Ascending aorta (tissue), 2 donors: ENCODE measurements around the gene DNAJC3. TPM values are rescaled to one million over a fixed set of nuclear protein-coding genes. Genes with fewer than 3 reads are reported as not detected.
"Not testable (repeated sequence)": the region's sequence is repeated elsewhere in the genome, so short reads cannot be mapped to it uniquely, and the experiment has no call there.

Experiments used
- DNase-seq, 2 donors: peaks; one replicate each; pipeline ENCODE4 v3.0.0-alpha.2; 2019; ENCODE audit warnings: low spot score in 2 of 2
- H3K27ac ChIP-seq, 2 donors: fragments of 200-600 bp; sonication (generic); one replicate each; pipeline ENCODE4 v1.5.1; 2016 to 2017; ENCODE audit warnings: mild to moderate bottlenecking in 1 of 2
- H3K27me3 ChIP-seq: fragments of 200-600 bp; sonication (generic); one replicate; pipeline ENCODE4 v1.5.1; 2017
- H3K36me3 ChIP-seq, 2 donors: fragments of 200-600 bp; sonication (generic); one replicate each; pipeline ENCODE4 v1.5.1; 2016
- H3K4me1 ChIP-seq, 2 donors: fragments of 200-600 bp; sonication (generic); one replicate each; pipeline ENCODE4 v1.5.1; 2016 to 2017; ENCODE audit warnings: mild to moderate bottlenecking in 1 of 2
- H3K4me3 ChIP-seq, 2 donors: fragments of 200-600 bp; sonication (generic); one replicate each; pipeline ENCODE4 v1.5.1; 2016 to 2017; ENCODE audit warnings: mild to moderate bottlenecking in 1 of 2
- H3K9me3 ChIP-seq, 2 donors: fragments of 200-600 bp; sonication (generic); one replicate each; pipeline ENCODE4 v1.5.1; 2016
- CTCF ChIP-seq, 3 experiments: fragments of 200-600 bp in 2 of 3; fragments of 450-650 bp in 1 of 3; sonication (generic) in 2 of 3; IDR thresholded peaks; one replicate each; pipeline ENCODE4 v1.5.1; 2016 to 2019; ENCODE audit warnings: antibody characterized with exemption in 3 of 3, mild to moderate bottlenecking in 1 of 3, moderate library complexity in 1 of 3
- intact Hi-C: fragments of 100-400 bp; cut with DNase I; formaldehyde crosslinking; loops from one replicate; pipeline ENCODE4 v1.15.1; 2023
- total RNA-seq: library from RNA; depleted of rRNA; stranded (reverse); fragments of >200 nt; gene quantifications from one replicate; pipeline ENCODE4 v1.1.0, GENCODE V29; 2016

The DNAJC3 gene
- total RNA-seq, 1 donor from 2014 or later = 44.3 TPM

DNA sequence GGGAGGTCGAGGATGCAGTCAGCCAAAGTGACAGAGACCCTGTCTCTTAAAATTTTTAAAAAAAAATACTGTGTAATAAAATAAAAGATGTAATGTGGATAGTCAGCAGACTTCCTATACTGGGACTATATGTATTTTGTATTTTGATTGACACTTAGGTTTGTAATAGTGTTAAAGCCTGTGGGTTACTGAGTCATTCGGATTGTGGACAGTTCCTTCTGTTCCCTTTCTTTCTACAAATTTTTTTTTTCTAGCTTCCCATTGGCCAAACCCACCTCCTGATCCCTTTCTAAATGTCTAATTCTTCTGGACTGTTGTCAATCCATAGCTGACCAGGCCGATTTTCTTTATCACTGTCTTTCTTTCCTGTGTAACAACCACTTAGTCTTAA, 108.0 kb downstream of the DNAJC3 start:
- H3K4me1 ChIP-seq = peaks cover 5 to 8% of the 10 kb centered on the region in 2 donors
- H3K36me3 ChIP-seq = peaks cover 14 to 42% of the 10 kb centered on the region in 2 donors
- no peak for DNase-seq
- TF ChIP-seq CTCF (IDR thresholded peaks at IDR 0.05) = no peak
- no peaks in the 10 kb centered on the region for H3K9me3 ChIP-seq
- H3K27ac ChIP-seq = peak overlapping the region in 1 of 2 donors; percentile 24
- H3K27me3 ChIP-seq = no peaks in the 10 kb centered on the region
- intact Hi-C loops = no loop called here
- no peak overlapping the region for H3K4me3 ChIP-seq

DNA sequence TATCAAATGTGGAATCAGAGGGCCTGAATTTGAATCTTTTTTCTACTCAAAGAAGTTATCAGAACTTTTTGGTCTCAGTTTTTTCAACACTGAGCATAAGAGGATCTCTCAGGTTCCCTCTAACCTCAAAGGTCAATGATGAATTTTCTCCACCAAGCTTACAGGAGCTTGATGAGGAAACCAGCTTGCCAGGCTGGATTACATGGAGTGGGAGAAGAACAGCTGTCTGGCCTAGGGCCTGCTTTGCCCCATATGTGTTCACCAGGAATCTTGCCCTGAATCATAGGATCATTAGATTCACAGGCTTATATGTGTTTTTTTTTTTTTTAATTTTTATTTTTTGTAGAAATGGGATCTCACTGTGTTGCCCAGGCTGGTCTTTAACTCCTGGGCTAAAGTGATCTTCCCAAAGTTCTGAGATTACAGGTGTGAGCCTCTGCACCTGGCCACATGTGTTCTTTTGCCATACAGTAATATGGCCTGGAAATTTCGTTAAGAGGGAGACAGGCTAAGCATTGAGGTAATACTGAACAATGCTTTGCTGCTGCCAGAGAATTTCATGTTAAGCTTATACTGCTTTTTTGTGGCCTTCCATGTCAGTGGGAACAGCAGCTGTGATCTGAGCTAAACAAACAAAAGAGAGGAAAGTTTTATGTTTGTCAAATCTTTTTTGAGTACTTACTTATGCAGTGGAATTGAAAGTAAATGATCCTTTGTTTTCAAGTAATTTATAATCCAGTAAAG, 110.6 kb downstream of the DNAJC3 start:
- intact Hi-C loops = no loop called here
- no peak for DNase-seq
- H3K4me1 ChIP-seq = peaks cover 5 to 8% of the 10 kb centered on the region in 2 donors
- H3K9me3 ChIP-seq = no peaks in the 10 kb centered on the region
- H3K27ac ChIP-seq = no peak overlapping the region
- peaks cover 38 to 52% of the 10 kb centered on the region in 2 donors for H3K36me3 ChIP-seq
- H3K27me3 ChIP-seq = no peaks in the 10 kb centered on the region
- no peak for TF ChIP-seq CTCF (IDR thresholded peaks at IDR 0.05)
- no peak overlapping the region for H3K4me3 ChIP-seq

DNA sequence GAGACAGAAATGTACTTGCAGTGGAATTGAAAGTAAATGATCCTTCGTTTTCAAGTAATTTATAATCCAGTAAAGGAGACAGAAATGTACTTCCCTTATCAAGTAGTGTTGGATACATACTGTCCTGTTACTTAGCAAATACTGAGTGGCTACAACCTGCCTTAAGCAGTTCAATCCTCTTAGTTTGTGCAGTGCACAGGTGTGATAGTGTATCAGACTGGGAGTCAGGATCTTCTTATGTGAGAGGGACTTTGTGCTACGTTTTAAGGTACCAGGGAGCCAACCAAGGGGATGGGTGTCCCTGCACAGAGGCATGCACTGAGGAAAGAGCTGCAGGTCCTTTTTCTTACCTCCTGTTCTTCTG, 111.1 kb downstream of the DNAJC3 start:
- Histone ChIP-seq H3K4me3 (no peak overlapping the region), H3K4me1 (peaks cover 5 to 8% of the 10 kb centered on the region in 2 donors), H3K36me3 (peaks cover 38 to 57% of the 10 kb centered on the region in 2 donors), H3K27ac (no peak overlapping the region), H3K27me3 (no peaks in the 10 kb centered on the region), H3K9me3 (no peaks in the 10 kb centered on the region)
- intact Hi-C loops = no loop called here
- no peak for DNase-seq
- TF ChIP-seq CTCF (IDR thresholded peaks at IDR 0.05) = no peak

DNA sequence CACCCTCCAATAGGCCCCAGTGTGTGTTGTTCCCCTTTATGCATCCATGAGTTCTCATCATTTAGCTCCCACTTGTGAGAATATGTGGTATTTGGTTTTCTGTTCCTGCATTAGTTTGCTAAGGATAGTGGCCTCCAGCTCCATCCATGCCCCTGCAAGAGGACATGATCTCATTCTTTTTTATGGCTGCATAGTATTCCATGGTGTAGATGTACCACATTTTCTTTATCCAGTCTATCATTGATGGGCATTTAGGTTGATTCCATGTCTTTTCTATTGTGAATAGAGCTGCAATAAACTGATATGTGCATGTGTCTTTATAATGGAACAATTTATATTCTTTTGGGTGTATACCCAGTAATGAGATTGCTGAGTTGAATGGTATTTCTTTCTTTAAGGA, 112.4 kb downstream of the DNAJC3 start:
- DNase-seq, H3K4me1 ChIP-seq, H3K9me3 ChIP-seq, intact Hi-C loops, H3K27ac ChIP-seq, H3K4me3 ChIP-seq, H3K27me3 ChIP-seq: not testable (repeated sequence)
- peaks cover 44 to 64% of the 10 kb centered on the region in 2 donors for H3K36me3 ChIP-seq

DNA sequence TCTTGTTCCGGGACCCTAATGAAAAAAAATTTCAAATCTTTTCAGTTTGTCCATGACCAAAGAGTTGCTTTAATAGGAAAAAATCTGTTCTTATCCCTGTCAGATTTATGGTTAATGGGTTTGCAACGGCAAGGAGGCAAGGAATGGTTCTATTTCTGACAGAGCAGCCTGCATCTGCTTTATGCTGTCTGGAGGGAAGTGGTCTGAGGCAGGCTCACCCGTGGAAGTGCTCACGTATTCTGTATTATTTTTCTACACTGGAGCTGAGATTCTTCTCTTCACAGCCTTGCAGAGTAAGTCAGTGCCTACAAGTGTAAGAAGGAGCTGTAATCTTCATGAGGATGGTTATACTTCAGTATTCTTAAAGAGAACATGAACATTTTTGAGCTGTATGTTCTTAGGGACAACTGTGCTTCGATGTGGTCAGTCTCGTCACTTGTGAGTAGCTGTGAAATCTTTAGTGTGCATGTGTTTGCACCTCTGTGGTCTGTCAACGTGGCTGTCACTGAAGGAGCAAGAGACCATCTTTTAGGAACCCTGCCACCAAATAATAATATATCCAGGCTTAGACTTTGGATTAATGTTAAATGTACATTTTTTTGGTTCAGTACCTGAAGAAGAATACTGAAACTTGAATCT, 114.3 kb downstream of the DNAJC3 start:
- H3K9me3 ChIP-seq = no peaks in the 10 kb centered on the region
- no peak overlapping the region for H3K4me3 ChIP-seq
- H3K27me3 ChIP-seq = no peaks in the 10 kb centered on the region
- DNase-seq = no peak
- peaks cover 44 to 69% of the 10 kb centered on the region in 2 donors for H3K36me3 ChIP-seq
- no peak overlapping the region for H3K27ac ChIP-seq
- no peak for TF ChIP-seq CTCF (IDR thresholded peaks at IDR 0.05)
- H3K4me1 ChIP-seq = no peaks in the 10 kb centered on the region
- intact Hi-C loops = no loop called here

- H3K36me3 ChIP-seq = peaks cover 41 to 53% of the 10 kb centered on the region in 2 donors
- DNase-seq = no peak
These were observed 116.1 kb downstream of the DNAJC3 start for GRCh38 chr13:95793018-95793555.

More at GRCh38 chr13:95793018-95793555, 116.1 kb downstream of the DNAJC3 start:
- no peak overlapping the region for H3K27ac ChIP-seq
- no peaks in the 10 kb centered on the region for H3K4me1 ChIP-seq
- no peaks in the 10 kb centered on the region for H3K9me3 ChIP-seq
- intact Hi-C loops = no loop called here
- no peak overlapping the region for H3K4me3 ChIP-seq
- TF ChIP-seq CTCF (IDR thresholded peaks at IDR 0.05) = no peak
- H3K27me3 ChIP-seq = no peaks in the 10 kb centered on the region
